Tibial nerve (tissue), 4 donors: Measurements from ENCODE around the gene MRPS27.

Source experiments
- EP300 ChIP-seq, 2 donors: sonication (generic); formaldehyde crosslinking; IDR thresholded peaks; one replicate each; pipeline ENCODE4 v1.6.1; 2017; ENCODE audit warnings: antibody characterized with exemption in 2 of 2, mild to moderate bottlenecking in 1 of 2
- TF ChIP-seq, protein P1 (sequence below), 5 experiments: fragments of 200-600 bp in 3 of 5; fragments of 450-650 bp in 2 of 5; sonication (generic) in 3 of 5; IDR thresholded peaks; one replicate each; pipeline ENCODE4 v1.5.1; 2016 to 2019; ENCODE audit warnings: antibody characterized with exemption in 5 of 5, mild to moderate bottlenecking in 3 of 5, moderate library complexity in 2 of 5

DNA sequence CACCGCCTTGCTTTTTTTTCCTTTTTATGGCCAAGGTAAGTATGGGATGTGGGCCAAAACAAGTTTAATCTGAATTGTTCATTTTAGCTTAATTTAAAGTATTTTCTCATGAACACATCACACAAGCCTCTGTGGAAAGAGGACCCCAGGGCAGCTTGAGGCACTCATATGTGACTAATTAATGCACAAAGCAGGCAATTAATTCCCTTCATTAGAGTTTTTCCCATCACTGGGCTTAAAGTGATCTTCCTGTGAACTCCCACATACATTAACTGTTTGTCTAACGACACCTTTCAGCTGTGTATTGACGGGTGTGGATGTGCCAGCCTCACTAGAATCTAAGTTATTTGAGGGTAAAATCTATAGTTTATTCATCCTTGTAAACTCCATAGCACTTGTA lies 103.3 kb downstream of the MRPS27 start:
- TF ChIP-seq, protein P1, sequence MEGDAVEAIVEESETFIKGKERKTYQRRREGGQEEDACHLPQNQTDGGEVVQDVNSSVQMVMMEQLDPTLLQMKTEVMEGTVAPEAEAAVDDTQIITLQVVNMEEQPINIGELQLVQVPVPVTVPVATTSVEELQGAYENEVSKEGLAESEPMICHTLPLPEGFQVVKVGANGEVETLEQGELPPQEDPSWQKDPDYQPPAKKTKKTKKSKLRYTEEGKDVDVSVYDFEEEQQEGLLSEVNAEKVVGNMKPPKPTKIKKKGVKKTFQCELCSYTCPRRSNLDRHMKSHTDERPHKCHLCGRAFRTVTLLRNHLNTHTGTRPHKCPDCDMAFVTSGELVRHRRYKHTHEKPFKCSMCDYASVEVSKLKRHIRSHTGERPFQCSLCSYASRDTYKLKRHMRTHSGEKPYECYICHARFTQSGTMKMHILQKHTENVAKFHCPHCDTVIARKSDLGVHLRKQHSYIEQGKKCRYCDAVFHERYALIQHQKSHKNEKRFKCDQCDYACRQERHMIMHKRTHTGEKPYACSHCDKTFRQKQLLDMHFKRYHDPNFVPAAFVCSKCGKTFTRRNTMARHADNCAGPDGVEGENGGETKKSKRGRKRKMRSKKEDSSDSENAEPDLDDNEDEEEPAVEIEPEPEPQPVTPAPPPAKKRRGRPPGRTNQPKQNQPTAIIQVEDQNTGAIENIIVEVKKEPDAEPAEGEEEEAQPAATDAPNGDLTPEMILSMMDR (IDR thresholded peaks at IDR 0.05): no peak
- TF ChIP-seq EP300 (IDR thresholded peaks at IDR 0.05): no peak
